HG02642 (cell line): ENCODE results near the gene FAM184B.
"Not testable (repeated sequence)": the region's sequence is repeated elsewhere in the genome, so short reads cannot be mapped to it uniquely, and the experiment has no call there.

Experiments used
- ATAC-seq: cut with Tn5 transposase; IDR thresholded peaks from one replicate; pipeline ENCODE4 v1.9.1; 2021; ENCODE audit warnings: mild to moderate bottlenecking; ENCODE audit not compliant: unreplicated experiment, poor library complexity

FAM184B gene

DNA sequence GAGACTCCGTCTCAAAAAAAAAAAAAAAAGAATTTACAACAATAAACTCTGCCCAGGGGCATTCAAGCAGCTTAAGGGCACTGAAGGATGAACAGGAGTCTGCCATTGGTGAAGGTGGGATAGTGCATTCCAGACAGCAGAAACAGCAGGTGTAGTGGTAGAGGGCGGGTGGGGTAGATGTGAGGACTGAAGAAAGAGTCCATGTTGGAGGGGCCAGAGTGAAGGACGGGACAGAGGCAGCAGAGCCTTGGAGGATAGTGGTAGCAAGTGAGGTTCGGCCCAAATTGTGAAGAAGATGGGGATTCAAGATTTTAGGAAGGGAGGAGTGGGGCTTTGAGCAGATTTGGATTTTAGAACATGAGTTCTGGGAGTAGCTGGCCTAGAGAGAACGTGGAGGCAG is 91.3 kb downstream of the FAM184B start:
- ATAC-seq = no peak

DNA sequence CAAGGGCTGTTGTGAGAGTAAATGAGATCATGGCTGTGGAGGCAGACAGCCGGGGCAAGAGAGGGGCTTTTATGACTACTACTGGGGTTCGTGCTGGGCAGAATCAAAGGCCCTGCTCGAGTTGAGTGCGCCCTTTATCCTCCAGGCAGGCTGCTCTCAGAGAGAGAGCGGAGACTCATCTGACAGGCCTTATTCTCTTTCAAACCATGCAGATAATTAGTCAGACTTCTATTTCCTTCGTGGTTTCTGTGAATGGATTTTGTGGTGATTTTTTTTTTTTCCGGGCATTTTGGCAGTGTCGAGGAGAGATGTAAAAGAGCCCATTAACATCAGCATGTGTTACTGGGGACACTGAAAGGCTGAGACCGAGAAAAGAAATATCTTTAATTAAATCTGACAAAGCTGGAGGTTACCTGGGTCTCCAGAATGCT is 93.4 kb downstream of the FAM184B start:
- ATAC-seq = no peak

DNA sequence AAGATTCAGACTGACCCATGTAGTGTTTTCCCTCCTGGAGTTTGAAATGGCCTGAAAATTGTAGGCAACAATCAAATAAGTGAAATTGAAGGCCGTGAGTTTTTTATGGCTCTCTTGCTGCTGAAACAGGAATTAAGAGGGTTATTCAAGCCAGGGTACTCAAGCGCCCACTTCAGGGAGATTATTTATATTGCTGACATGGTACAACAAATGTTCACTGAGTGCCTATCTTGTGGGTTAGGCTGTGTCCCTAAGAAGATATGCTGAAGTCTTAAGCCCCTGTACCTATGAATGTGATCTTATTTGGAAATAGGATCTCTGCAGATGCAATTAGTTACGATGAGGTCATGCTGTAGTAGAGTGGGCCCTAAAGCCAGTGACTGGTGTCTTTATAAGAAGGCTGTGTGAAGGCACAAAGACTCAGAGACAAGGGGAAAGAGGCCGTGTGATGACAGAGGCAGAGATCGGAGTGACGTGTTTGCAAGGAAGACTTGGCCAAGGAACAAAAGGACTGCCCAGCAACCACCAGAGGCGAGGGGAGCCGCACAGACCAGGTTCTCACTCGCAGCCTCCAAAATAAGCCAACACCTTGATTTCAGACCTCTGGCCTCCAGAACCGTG is 94.1 kb downstream of the FAM184B start:
- no peak for ATAC-seq

- ATAC-seq = not testable (repeated sequence)
These were observed 96.8 kb downstream of the FAM184B start for GRCh38 chr4:17684648-17685047.

DNA sequence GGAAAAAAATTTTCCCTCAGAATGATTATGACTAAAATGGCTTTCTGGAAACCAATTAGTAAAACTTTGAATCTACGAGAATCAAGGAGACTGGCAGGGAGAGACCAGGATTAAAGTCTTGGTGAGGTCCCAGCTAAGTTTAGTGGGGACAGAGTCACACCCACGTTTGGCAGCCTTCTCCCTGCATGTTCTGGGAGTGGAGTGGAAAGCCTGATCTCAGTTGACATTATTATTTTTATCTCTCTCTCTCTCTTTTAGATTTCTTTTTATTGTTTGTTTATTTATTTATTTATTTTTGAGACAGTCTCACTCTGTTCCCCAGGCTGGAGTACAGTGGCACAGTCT is 99.2 kb downstream of the FAM184B start:
- no peak for ATAC-seq

GRCh38 chr4:17681281-17682221 is 99.9 kb downstream of the FAM184B start:
- ATAC-seq = no peak

DNA sequence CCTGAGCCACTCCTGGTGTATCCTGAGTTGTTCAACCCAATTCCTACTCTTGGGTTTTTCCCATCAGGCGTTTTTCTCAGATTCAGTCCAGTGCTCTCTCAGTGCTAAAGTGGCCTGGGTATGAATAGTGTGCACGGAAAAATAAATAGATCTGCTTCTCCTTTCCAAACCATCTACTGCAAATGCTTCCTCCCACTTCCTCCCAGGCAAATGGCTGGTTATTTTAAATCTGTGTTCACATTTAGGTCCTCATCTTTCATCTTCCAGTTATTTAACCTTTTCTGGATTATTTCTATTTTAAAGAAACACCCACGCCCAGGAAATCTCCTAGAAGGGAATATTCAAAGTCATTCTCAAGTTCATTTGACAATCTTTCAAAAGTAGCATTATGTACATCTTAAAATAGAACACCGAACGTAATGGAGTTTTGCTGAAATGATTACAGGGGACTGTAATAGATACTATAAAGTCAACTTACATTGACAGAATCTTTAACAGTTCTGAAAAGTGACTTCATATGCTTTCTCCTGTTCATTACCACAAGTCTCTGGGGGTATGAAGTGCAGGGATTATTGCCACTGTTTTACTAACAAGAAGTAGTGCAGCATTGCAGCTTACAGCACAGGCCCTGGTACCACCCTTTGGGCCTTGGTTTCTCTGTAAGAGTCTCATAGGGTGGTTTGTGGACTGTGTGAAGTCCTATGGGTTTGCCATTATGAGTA is 100.7 kb downstream of the FAM184B start:
- no peak for ATAC-seq

DNA sequence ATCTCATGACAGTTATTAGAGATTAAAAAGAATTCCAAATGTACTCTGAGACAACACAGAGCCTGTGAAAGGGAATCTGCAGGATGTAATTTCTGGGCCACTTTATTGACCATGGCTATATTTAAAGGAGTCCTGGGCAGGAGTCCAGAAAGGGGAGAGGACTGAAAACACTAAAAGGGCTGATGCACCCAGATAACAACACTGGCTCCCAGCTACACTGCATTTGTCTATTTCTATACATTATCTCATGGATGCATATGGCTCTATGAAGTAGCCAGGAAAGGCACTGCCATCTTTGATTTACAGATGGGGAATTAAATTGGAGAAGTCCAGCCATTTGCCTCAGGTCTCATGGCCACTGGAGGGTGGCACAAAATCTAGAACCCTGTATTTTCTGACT is 111.0 kb downstream of the FAM184B start:
- no peak for ATAC-seq

DNA sequence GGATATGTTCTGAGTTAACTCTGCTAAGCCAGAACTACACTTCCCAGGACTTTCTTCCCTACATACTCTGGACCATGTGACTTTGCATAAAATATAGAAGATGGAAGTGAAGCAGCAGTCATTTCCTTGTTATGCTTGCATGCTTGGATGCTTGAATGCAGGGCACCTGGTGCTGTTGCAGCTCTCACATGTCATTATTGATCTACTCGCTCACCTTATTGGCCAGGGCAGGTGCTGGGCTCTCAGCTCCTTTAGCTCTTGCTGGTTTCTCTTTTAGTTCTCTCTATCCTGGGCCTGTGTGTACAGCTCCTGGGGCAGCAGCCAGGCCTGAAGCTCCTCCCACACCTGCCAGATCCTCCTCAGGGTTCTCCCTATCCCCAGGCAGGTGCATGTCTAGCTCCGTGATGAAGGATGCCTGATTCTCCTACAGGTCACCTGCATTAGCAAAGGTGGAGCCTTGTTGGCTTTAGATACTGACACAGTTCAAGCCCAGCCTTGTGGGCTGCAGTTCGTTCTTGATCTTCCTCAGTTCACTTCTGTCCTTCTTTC is 113.7 kb downstream of the FAM184B start:
- no peak for ATAC-seq

DNA sequence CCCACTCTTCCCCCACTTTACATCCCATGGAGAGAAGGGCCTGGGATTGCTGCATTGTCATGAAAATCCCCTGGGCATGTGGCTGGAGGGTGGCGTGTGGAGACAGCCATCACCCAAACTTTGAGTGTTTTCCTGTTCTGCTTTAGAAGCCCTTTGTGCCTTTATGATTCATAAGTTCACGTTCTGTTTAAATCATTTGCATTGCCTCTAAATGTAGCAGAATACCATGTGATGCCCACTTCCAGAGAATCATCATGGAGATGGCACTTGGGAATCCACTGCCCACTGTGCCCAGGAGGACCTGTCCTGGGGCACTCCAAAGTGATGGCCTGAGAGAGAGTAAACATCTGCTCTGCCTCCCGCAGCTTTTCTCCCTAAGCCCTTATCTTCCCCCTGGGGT is 114.2 kb downstream of the FAM184B start:
- no peak for ATAC-seq

- ATAC-seq = no peak
These were observed 115.6 kb downstream of the FAM184B start for GRCh38 chr4:17665852-17666251.

DNA sequence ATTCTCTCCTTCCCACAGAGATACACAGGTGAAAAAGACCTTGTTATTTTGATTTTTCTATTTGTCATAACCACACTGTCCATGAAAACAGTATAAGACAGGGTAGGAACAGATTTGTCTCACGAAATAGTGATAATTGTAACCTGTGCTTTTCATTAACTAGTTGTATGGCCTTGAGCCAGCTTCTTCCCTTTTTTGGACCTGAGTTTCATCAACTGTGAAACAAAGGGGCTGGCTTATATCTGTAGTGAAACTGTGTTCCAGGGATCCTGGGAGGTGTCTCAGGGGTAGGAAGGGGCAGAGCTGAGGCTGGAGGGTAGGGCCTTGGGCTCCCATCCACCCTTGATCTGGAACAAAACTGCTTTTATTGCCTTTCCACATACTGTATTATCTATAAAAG is 116.1 kb downstream of the FAM184B start:
- no peak for ATAC-seq

- ATAC-seq = peak; percentile 92
These were observed 116.7 kb downstream of the FAM184B start for GRCh38 chr4:17664755-17665154.

DNA sequence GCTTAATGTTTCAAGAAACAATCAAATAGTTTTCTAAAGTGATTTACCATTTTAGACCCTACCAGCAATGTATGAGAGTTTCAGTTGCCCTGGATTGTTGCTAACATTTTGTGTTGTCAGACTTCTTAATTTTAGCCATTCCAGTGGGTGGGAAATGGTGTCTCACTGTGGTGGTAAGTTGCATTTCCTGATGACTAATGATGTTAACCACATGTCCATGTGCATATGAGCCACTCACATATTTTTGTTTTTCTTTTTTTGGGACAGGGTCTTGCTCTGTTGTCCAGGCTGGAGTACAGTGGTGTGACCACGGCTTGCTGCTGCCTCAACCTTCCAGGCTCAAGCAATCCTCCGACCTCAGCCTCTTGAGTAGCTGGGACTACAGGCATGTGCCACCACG is 118.7 kb downstream of the FAM184B start:
- no peak for ATAC-seq

DNA sequence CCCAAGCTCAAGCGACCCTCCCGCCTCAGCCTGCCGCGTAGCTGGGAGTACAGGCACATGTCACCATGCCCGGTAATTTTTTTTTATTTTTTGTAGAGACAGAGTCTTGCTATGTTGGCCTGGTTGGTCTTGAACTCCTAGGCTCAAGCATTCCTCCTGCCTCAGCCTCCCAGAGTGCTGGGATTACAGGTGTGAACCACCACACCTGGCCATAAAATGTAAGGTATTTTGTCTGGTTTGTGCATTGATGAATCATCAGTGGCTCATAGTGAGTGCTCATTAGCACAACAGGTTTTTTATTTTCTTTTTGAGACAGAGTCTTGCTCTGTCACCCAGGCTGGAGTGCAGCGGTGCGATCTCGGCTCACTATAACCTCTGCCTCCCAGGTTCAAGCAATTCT is 122.2 kb downstream of the FAM184B start:
- ATAC-seq = not testable (repeated sequence)

DNA sequence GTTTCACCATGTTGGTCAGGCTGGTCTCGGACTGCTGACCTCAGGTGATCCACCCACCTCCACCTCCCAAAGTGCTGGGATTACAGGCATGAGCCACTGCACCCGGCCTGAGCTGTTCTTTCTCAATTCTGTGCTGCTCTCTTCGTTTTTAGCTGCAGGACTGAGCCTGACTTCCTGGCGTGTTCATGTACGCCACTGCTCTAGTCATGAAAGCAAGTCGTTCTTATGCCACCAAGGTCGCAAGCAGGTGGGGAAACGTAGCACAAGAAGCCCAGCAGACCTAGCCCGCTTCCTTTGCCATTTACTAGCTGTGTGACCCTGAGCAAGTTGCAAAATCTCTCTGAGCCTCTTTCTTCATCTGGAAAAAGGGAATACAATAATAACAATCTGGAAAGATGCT is 123.6 kb downstream of the FAM184B start:
- no peak for ATAC-seq

DNA sequence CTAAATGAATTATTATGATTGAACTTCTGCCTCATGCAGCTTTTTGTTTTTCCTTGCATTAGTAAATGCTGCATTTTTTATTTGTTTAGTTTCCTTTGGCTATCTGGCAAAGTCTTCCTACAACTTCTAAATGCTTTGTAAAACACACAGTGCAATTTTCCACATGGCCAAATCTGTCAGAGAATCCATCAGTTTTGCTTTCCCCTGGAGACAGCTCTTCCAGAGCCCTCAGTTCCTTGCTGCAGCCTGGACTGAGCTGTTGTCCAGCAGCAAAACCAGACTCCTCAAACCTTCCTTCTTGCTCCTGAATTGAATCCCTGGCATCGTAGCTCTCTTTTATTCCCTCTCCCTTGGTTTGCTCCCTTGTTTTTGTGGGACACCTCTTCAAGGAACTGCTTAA is 124.3 kb downstream of the FAM184B start:
- ATAC-seq = no peak

DNA sequence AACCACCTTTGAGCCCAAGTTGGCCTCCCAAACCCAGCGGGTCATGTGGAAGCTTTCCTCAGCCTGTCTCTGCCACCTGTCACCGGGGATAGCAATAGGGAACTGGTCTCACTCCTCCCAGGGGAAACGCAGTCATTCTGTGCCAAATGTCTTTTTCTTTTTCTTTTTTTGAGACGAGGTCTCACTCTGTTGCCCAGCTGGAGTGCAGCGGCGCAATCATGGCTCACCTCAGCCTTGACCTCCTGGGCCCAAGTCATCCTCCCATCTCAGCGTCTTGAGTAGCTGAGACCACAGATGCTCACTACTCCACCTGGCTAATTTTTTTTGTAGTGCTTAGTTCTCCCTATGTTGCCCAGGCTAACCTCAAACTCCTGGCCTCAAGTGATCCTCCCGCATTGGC is 126.7 kb downstream of the FAM184B start:
- no peak for ATAC-seq

- no peak for ATAC-seq
These were observed 131.0 kb downstream of the FAM184B start for GRCh38 chr4:17650406-17650805.

DNA sequence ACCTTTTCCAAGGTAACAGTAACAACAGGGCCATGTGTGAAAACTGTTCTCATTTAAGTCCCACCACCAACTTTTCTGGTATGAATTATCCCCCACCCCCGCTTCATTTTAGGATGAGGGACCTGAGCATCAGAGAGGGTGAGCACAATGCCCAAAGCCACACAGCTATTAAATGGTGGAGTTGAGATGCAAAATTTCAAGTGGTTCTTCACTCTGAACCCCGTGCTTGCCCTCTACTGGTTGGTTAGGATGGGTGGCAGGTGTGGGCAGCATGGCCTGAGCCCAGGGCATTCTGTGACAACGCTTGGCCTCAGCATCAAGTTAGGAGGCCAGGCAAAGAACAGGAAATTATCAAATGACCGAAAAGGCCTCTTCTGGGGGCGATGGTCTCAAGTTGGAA is 133.5 kb downstream of the FAM184B start:
- no peak for ATAC-seq
